GM15510 (cell line): ENCODE data around the gene SAMD5.

Experiments used
- POLR2A ChIP-seq: IDR thresholded peaks from 3 replicates; pipeline ENCODE4 v1.6.1; 2011; ENCODE audit warnings: borderline replicate concordance; ENCODE audit not compliant: insufficient read length; ENCODE audit errors: extremely low read depth

The SAMD5 gene

DNA sequence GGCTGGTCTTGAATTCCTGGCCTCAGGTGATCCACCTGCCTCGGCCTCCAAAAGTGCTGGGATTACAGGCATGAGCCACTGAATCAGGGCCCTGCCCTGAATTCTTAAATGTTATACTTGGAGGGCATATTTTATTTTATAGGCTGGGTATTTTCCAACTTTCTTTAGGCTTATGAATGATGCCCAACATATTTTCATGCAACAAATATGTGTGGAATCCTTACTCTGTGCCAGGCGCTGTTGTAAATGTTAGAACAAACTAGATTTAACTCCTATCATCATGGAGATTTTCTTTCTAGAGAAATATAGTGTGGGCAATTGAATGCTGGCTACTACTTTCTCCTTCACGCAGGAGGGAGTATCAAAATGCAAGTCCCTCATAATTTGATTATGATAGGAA lies 71.2 kb downstream of the SAMD5 start:
- no peak for TF ChIP-seq POLR2A

- TF ChIP-seq POLR2A = no peak
Measured at GRCh38 chr6:147582991-147583390, 74.5 kb downstream of the SAMD5 start.

DNA sequence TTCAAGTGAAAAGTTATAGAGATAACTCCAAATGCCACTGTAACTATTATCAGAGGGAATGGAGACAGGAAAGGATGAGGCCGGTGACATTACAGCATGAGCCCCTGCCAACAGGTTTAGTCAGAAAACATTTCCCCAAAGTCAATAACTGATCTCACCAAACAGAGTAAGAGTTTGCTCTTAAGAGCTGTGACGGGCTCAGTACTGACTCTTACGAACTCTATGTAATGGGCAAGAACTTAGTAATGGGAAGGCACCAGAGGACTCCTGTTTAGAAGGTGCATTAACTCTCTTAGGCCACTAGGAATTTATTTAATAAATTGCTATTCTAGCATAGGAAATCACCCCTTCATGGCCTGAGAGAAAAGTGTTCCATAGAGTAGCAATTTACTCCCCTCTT lies 76.8 kb downstream of the SAMD5 start:
- TF ChIP-seq POLR2A = no peak

DNA sequence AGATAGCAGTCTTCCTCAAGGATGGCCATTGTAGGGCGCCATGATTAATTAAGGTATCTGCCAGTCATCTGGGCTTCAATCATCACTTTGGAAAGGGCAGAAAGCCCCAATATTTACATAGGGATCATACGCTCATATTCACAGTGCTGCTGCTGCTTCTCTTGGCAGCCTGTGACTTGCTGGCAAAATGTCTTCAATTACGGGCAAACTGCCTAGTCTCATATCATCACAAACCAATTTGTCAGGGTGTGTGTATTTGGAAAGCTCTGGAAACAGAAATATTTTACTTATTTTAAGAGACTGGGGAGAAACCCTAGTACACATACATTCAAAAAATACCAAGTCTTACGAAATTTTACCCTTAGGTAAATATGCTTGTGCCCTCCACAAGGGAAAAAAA lies 77.6 kb downstream of the SAMD5 start:
- TF ChIP-seq POLR2A = no peak

DNA sequence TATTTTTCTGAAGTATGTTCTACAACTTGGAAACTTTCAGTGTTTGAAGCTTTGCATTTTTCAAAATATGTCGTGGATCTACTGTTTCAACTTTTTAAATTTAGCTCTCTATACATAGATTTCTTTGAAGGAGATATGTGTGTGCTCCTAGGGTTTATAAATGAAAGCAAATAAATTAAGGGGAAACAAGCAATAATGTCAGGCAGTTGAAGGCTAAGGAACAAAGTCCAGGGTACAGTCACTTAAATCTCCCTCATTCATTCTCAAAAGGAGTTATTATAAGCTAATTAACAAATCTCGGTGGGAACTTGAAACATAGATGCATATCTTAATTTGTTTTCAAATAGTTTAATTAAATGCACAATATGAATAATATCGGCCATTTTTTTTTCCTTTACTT lies 79.4 kb downstream of the SAMD5 start:
- TF ChIP-seq POLR2A = no peak

GRCh38 chr6:147588469-147588868 lies 80.0 kb downstream of the SAMD5 start:
- no peak for TF ChIP-seq POLR2A

DNA sequence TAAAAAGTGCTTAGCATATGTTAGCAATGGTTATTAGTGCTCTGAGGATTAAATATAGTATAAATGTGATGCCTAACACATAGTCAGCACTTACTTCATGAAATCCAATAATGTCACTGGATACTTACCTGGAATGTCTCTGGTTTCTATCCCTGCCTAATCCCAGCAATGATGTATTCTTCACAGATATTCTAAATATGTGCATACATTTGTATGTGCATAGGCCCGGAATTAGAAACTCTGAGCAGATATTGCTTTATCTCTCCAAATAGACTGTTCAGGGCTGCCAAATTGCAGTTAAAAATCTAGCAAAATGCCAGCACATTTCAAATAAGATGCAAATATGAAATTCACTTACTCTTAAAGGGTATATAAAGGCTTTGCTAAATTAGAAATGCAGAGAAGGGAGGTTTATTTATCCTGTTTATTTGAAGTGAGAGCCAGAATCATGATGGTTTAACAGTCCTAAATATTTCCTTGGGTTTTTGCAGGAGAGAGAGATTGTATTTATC lies 81.3 kb downstream of the SAMD5 start:
- TF ChIP-seq POLR2A = no peak

DNA sequence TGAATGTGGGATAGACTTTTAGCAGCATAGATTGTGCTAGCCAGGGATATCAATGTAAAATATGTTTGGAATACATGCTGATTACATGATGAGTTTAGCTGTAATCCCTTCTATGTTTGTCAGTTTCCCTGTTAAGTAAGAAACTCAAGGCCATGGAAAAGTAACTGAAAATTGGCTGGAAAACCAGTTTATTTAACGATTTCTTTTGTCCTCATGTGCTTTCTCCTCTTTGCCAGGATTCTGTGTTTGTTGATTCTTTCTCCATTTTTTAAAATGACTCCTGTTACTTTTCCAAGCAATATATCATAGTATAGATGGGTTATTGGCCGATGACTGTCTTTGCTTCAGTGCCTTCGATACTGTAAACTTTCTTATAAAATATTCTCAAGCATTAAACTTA lies 87.5 kb downstream of the SAMD5 start:
- TF ChIP-seq POLR2A = no peak

DNA sequence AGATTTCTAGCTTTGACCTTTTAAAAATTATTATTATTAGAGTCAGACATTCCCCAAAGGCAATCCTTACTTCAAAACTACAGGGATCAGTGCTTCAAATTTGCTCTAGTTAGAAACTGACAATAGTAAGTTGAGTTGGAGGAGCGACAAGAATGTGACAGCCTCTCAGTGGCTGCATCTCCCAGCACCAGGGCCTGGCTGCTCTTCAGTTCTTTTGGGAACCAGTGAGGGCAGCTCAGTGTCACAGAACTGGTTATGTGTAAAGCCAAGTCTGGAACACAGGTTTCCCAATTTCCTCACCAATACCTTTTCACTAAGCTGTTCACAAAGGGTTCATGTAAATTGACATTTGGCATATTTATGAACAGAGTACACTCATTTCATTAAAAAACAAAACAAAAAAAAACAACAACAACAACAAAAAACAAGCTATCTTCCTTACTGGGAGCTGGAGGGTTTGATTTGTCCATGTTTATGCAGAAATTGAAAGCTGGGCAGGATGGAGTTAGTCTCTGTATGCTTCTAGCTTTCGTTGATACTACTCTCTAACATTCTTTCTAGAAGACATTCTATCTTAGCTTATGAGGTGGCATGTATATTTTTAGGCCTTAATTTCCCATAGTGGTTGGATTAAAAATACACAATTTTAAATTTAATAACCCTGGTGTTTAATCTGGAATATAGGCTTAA lies 95.0 kb downstream of the SAMD5 start:
- TF ChIP-seq POLR2A = no peak

GRCh38 chr6:147604373-147604772 lies 95.9 kb downstream of the SAMD5 start:
- no peak for TF ChIP-seq POLR2A

- TF ChIP-seq POLR2A = no peak
Measured at GRCh38 chr6:147611992-147612391, 103.5 kb downstream of the SAMD5 start.

GRCh38 chr6:147614501-147614900 lies 106.0 kb downstream of the SAMD5 start:
- TF ChIP-seq POLR2A = no peak

DNA sequence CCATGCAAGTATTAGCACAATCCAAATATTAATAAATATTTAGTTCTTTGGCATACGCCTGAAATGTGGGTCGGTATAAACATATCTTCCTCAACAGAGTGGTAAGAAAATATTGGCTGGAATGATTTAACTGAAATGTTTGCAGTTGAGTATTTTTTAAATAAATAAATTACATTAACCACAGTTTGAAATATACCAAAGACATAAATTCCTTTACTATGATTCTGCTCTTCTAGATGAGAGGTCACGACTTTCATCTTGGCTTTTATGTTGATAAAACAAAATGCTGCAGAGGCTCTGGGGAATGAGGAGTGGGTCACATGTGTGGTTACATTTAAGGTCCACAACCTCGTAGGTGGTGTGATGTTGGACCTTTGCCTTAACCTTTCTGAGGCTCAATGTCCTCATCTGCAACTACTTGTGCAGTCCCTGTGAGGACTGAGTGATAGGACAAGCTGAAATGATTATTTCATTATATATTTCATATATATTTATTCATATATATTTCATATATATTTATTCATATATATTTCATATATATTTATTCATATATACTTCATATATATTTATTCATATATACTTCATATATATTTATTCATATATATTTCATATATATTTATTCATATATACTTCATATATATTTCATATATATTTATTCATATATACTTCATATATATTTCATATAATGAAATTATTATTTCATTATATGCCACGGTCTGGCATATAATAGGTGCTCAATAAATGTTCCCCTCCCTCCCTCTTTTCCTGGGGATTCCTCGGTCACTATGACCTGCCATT lies 107.4 kb downstream of the SAMD5 start:
- TF ChIP-seq POLR2A = no peak

- no peak for TF ChIP-seq POLR2A
Measured at GRCh38 chr6:147617366-147617765, 108.9 kb downstream of the SAMD5 start.

GRCh38 chr6:147618457-147618856 lies 110.0 kb downstream of the SAMD5 start:
- TF ChIP-seq POLR2A = no peak

- TF ChIP-seq POLR2A = no peak
Measured at GRCh38 chr6:147618927-147619326, 110.4 kb downstream of the SAMD5 start.
